HG03175 (cell line): ENCODE measurements around the gene AAK1.

ENCODE experiments used
- ATAC-seq: cut with Tn5 transposase; IDR thresholded peaks from one replicate; pipeline ENCODE4 v1.9.1; 2021; ENCODE audit warnings: mild to moderate bottlenecking, moderate library complexity; ENCODE audit not compliant: unreplicated experiment

AAK1 gene

DNA sequence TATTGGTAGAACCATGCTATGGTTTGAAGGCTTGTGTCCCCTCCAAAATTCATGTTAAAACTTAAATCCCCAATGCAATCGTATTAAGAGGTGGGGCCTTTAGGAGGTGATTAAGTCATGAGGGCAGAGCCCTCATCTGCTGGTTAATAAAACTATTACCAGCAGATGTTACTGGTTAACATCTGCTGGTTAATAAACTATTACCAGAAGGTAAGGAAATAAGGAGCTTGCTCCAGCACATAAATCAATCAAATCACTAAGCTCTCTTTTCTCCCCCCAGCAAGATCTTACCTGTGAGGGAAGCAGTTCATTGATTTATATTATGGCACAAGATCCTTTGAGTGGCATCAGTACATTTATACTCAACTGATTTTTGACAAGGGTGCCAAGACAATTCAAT lies 96.9 kb downstream of the AAK1 start:
- ATAC-seq, result no peak

DNA sequence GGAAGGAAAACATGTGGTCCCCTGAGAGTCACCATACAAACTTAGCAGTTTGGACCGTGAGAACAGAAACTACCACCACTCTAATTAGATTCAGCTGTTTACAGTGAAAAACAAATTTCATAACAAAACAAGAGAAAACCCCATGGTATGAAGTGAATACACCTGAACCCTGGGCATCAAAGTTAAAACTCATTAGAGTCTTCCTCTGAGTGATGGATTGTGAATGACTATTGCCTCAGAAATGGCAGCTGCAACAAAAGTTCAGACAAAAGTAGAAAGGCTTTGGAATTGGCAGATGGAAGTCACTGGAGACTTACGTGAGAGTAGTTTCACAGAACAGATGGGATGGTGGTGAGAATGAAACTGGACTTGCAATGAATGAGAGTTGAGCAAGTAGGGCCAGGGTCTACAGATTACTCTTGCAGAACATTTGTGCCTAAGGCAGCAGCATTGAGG lies 98.0 kb downstream of the AAK1 start:
- no peak for ATAC-seq

DNA sequence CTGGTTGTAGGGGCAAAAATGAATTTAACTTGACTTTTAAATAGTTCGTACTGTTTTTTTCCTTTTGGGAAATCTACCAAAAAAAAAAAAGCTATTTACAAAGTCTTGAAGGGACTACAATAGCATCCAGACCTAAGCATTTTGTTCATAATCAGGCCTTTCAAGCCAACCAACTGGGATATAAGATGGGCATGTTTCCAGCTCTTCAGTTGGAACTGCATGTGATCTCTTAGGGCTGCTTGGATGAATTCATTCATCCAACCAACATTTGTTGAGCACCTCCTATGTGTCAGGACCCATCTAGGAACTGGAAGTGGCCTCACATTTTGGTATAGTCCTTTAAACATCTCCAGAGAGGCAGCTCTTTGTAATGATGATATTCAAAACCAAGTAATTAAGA lies 98.6 kb downstream of the AAK1 start:
- ATAC-seq, result no peak

DNA sequence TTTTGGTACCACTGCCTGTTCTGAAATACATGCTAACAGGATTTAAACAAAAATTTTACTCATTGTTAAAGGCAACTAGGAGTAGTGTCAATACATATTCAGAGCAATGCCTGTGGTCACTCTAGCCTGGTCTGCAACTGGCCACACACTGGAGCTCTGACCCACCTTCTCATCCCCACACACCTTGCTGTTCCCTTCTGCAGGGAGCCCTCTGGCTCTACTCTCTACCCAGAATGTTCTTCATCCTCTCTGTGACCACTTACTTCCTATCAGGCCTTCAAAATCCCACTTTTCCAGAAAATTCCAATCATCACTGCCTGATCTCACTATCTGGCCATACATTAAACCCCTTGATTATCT lies 104.0 kb downstream of the AAK1 start:
- no peak for ATAC-seq

DNA sequence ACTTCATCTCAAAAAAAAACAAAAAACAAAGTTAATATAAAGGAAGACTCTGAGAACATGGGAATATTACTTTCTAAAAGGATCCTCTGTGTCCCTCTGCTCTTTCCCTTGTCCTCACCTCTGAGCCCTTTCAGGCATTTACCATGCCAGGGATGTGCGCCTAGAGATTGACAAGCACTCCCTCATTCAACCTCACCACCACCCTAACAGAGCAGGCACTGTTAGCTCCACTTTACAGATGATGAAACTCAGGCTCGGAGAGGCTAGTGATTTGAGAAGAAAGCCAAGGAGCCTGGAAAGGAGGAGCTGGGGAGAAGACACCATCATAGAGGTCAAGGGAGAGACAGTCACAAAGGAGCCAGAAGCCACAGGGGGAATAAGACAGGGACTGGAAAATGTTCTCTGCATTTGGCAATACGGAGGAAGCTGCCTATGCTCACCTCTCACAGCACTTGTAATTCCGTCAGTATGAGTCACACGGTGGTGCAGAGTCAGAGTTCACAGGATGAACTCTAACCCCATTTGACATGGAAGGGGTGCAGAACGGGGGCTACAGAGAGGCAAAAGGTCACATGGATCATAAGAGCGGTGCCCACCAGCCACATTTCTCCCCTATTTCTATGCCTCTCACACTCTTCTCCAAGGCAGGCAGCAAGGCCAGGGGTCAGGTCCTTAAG lies 104.5 kb downstream of the AAK1 start:
- ATAC-seq, result no peak

DNA sequence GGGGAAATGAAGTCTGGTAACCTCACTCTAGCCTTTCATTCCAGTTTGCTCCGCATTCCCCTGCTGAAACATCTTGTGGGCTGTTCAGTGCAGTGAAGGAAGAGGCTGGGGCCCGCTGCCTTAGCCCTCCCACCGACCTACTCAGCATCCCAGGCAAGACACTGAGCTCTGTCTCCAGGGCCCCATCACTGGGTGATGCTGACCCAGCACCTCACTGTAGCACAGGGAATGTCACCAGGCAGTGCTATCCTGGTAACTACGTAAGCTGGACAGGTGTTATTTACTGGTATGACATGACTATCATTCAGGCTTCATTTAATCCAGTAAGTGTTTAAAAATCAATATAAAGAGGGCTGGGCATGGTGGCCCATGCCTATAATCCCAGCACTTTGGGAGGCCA lies 105.3 kb downstream of the AAK1 start:
- ATAC-seq, result no peak

DNA sequence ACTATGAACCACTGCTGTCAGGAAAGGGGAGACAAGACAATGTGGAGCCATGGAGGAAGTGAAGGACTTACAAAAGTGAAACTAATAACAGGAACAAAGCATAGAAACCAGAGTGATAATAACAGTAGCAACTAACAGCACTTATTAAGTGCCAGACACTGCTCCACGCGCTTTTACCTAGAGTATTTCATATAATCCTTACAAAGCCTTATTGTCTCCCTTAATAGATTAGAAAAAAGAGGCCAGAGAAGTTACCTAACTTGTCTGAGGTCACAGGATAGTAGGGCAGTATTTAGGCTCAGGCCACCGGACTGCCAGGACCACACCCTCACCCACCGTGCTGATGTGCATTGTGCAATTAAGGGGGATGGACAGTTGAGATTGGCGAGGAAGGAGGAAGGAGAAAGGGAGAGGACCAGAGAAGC lies 107.7 kb downstream of the AAK1 start:
- peak; percentile 77 for ATAC-seq

DNA sequence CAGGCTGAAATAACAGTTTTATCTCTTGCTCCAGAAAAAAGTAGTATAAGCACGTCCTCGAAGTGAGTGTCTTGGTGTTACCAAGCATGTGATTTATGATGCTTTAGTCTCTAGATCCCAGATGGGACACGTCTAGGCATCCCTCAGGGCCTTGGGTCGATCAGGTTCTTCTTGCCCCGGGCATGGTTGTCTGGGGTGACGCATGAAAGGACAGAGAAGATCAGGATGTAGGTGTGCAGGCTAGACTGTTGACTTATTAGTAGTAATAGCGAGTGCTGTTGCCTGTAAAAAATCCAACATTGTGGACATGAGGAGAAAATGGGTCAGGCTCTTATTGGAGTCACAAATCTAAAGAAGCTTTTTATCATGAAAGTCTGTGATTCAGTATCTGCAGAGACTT lies 112.4 kb downstream of the AAK1 start:
- no peak for ATAC-seq

DNA sequence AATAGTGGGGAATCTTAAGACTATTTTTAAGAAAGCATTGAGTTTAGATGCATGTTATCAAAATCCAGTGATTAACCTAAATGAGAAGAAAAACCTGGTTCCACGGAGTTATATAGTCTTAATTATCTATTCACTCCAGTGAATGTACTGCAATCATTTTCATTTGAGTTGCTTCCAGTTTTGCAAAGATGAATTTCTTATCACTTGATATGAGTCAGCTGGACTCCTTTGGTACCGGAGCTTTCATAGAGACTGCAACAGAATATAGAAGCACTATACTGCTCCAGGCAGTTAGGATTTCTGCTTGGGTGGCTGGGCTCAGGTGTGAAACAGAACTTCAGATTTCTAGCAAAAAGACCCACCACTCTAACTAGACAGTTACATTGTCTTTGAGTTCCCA lies 114.1 kb downstream of the AAK1 start:
- ATAC-seq, result no peak

DNA sequence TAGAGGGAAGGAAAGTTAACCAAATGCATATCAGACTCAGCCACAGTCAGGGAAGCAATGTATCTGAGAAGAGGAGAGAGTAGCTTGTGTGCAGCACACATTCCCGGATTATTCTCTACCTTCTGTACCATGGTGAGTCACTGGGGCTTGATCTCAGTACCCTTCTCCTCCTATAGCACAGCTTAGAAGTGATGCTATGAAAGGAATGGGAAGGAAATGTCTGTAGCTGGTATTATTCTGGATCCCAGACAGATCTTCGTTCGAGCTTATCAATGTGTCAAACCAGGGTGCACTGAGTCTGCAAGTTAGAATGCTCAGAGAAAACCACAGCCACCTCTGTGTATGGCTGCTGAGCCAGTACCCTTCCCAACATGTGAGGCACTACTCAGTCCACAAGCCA lies 118.3 kb downstream of the AAK1 start:
- no peak for ATAC-seq

DNA sequence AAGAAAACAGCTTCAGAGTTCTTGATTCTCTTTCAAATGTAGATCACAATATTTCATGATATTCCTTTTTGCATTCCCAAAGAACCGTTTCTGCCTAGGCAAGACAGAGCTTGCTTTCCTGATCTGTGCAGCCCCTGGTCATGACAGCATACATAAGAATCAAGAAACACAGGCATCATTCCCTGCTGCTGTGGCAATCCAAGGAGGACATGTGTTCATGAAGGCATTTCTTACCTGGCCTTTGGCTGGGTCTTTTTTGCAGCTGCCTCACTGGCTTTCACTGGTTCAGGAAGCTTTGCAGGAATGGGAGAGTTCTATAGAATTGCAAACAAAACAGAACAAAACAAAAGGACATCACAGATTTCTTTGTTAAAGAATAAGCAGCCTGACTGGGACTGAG lies 118.7 kb downstream of the AAK1 start:
- ATAC-seq, result no peak

DNA sequence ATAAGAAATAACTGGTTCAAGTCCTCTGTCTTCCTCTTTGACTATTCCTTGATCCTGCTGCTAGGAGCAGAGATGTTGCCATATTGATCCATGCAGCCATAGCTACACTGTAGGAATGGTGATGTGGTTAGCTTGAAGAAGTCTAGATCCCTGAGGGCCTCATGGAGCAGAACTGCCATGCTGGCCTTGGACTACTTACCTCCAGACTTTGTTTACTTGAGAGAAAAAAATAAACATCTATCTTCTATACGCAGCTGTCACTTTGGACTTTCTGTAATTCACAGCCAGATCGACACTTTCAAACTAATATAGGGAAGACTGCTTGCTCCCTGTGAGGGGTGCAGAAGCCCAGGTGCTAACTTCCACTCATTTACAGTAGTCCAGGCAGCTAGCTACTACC lies 121.8 kb downstream of the AAK1 start:
- ATAC-seq, result no peak

DNA sequence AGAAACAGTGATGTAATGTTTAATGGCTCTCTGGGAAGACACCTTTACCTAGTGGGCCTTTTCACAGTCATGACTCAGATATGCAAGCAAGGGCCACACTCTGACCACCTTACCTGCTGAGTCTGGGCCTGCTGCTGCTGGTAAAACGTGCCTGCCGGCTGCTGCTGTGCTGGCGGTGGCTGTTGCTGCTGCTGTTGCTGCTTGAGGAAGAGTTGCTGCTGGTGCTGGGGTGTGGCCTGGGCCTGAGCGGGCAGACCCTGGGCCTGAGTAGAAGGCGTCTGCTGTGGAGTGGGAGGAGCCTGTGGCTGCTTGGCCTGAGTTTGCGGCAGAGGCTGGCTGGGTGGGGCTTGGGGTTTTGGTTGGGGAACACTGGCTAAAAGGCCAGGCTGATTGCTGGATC lies 124.7 kb downstream of the AAK1 start:
- no peak for ATAC-seq

DNA sequence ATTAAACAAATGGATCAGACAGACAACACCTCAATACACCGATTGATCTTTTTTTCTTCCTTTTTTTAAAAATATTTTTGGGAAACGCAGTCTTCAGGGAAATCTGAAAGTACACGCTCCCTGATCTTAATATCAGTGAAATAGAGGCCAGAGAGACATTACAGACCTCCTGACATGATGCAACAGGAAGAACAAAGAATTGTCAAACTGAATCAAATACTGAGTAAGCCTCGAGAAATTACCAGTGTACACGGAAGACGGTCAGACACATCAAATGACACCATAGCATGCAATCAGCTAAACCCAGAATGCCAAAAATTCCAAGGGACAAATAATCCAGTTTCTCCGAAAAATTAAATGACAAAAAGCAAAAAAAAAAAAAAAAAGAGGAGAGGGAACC lies 126.1 kb downstream of the AAK1 start:
- no peak for ATAC-seq

DNA sequence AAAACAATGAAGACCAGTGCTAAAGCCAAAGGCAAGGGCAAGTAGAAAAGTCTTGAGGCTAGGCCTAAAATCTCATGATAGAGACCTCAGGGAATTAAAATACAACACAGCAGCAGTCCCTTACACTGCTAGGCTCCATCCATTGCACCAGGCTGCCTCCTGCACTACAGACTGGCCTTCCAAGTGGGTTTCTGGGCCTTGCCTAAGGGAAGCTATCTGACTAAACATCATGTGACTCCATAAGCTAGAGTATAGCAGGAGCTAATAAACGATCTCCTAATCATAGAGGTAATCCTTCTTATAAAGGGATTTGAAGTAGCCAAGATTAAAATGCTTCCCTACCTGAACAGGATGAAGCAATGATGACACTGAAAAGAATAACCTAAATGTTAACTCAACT lies 128.7 kb downstream of the AAK1 start:
- no peak for ATAC-seq

DNA sequence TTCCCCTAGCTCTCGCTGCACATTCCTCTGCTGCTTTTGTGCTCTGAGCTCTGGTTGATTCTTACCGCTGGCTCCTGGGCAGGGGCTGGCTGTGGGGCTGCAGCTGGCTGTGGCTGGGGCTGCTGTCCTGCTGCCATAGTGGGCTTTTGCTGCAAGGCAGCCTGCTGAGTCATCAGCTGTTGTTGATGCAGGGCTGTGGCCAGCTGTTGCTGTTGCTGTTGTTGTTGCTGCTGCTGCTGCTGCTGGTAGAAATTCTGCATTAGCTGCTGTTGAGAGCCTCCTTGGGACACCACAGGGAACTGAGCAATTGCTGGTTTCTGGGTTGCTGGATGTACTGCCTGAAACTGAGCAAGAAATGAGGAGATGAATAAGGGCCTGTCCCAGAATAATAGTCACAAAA lies 129.1 kb downstream of the AAK1 start:
- no peak for ATAC-seq

DNA sequence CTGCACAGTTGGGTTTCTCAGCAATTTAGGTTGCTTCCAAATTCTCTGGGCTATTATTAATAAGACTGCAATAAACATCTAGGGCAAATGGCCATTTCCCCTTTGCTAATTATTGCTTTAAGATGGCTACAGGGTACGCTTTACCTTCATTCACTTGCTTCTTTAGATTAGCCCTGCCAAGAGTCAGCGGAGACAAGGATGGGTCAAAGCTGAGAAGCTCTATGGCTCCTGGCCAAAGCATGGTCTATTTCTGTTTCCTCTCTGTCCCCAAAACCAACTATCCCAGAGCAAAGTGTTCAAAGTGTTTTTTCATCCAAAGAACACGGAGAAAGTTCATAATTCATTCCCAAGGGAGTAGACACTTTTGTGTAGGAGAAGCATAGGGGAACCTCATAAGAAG lies 131.1 kb downstream of the AAK1 start:
- no peak for ATAC-seq

DNA sequence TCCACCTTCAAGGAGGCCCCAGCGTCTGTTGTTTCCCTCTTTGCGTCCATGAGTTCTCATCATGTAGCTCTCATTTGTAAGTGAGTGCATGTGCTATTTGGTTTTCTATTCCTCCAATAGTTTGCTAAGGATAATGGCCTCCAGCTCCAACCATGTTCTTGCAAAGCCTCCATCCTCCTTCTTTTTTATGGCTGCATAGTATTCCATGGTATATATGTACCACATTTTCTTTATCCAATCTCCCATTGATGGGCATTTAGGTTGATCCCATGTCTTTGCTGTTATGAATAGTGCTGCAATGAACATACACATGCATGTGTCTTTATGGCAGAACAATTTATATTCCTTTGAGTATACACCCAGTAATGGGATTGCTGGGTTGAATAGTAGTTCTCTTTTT lies 133.3 kb downstream of the AAK1 start:
- no peak for ATAC-seq

DNA sequence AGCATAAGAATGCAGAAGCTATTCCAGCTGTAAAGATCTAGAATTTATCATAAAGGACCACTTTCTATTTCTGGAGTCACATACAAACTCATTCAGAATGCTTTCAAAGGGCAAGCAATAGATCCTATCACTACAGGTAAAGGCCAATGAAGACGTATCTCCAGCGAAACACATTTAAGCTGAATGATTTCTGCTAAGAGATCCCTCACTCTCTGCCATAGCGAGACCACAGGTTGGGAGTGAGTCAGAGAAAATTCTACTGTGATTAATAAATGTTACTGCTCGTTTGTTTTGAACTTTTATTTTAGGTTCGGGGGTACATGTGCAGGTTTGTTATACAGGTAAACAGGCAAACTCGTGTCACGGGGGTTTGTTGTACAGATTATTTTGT lies 133.8 kb downstream of the AAK1 start:
- ATAC-seq, result no peak

DNA sequence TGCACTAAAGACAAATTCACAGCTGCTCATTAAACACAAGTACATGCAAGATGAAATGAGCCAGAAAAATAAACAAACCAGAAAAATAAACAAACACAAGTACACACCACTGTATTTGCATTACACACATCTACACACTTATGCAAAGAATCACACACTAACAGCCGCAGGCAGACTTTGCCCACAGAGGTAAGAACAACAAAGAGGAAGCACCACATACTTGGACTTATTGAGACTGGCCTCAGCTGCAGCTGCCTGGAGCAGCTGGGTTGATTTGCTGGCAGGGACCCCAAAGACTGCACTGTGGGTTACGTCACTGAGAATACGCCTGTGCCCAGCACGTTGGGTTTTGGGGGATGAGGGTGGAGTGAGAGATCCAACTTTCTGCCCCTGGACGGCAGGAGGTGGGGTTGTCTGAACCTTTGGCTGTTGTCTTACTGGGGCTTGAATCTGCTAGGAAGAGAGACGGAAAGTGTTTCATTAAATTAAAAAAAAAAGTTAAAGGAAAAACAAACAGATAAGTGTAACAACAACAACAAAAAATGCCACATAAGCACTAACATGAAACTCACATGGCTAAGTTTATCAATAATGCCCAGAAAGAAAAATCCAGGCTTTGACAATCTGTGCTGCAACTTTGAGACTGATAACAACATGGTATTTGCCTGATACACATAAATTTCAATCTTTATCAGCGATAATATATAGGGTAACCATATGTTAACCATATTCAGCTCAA lies 134.4 kb downstream of the AAK1 start:
- ATAC-seq, result no peak

DNA sequence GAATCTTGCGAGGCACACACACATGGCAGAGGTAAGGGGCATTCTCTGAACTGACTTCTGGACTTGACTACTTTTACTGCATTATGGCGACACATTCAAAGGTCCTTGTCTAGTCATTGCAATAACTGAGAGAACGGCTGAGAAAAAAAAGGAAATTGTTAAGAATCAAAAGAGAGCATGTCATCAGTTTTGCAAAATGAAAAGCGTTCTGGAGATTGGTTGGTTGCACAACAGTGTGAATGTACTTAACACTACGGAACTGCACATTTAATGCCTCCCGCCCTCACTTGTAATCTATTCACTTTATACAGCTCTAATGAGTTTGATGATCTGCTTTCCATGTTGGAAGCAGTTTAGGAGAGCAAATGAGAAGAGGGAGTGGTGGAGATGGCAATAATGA lies 137.8 kb downstream of the AAK1 start:
- no peak for ATAC-seq

DNA sequence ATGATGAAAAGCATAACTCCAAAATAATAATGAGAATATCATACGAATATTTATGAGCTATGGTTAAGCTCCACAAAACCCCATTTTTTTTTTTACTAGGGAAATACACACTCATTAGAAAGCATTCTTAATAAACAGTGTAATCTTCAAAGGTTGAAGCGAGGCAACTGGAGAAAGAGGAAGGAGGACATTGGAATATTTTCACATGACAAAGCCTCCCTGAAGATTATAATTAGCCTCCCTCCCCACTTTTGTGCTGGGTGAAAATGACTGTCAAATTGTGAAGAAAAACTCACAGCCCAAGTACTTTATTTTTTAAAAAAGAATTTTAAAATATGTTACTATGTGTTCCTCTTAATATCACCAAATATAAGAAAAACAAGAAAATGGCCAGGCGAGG lies 142.2 kb downstream of the AAK1 start:
- ATAC-seq, result no peak

DNA sequence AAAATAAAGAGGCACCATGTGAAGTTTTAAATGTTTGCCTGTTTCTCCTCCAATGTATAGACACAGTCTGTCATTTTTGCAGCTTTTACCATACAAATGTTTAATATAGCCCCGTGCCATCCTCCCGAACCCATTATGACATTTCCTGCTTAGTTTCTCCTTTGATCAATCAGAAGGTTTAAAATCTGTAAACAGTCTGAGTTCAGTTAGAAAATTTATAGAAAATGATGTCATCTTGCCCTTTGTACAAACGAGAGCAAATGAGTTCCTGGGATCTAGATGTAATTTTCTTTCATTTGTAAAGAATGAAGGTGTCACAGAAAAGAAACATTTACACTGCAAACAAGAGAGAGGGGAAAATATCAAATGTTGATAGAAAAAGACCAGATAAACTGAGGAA lies 143.6 kb downstream of the AAK1 start:
- no peak for ATAC-seq
